ENCODE data around the gene SMYD3. TPM values are rescaled to one million over a fixed set of nuclear protein-coding genes. Genes with fewer than 3 reads are reported as not detected.

Gene SMYD3
- total RNA-seq, 1 donor, result 171 TPM

DNA sequence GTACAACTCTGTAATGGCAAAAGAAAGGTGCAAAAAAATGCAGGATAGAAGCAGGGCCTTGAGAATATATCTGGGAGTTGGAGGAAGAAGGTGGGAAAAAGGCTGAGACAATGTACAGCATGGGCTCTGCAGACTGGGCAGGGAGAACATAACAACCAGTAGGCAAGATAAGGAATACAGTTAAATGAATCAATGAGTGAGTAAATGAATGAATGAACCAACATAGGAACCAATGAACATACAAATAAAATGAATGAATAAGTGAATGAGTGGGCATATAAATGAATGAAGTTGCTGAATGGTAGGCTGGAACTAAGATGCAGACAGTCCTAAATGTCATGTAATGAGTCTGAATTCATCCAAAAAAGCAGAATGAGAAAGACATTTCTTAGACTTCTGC lies 370.6 kb downstream of the SMYD3 start:
- H3K36me3 ChIP-seq (ENCODE audit: insufficient read depth, low read length), result no peaks in the 10 kb centered on the region
- H3K79me2 ChIP-seq (ENCODE audit: insufficient read depth, low read length), result no peaks in the 10 kb centered on the region
- H3K4me3 ChIP-seq (ENCODE audit: insufficient read depth, low read length), result no peak overlapping the region
- TF ChIP-seq CTCF (IDR thresholded peaks at IDR 0.05; ENCODE audit: extremely low read depth, low read depth, low read length), result no peak
- no peak overlapping the region for H3K4me2 ChIP-seq (ENCODE audit: insufficient read depth, low read length)
- no peaks in the 10 kb centered on the region for H3K9me3 ChIP-seq (ENCODE audit: low read depth, low read length)
- H3K4me1 ChIP-seq (ENCODE audit: insufficient read depth, low read length), result peaks cover 23% of the 10 kb centered on the region
- no peaks in the 10 kb centered on the region for H3K27me3 ChIP-seq (ENCODE audit: insufficient read depth, low read length)
- H3K27ac ChIP-seq (ENCODE audit: low read depth, low read length), result no peak overlapping the region
- no peak for DNase-seq (ENCODE audit: insufficient read length, low spot score, missing footprints)
- H4K20me1 ChIP-seq (ENCODE audit: insufficient read depth, low read length), result no peaks in the 10 kb centered on the region
- no peak overlapping the region for H2AFZ ChIP-seq (ENCODE audit: low read length)

GRCh38 chr1:246134789-246135188 lies 372.3 kb downstream of the SMYD3 start:
- no peaks in the 10 kb centered on the region for H3K9me3 ChIP-seq (ENCODE audit: low read depth, low read length)
- H2AFZ ChIP-seq (ENCODE audit: low read length), result no peak overlapping the region
- TF ChIP-seq CTCF (IDR thresholded peaks at IDR 0.05; ENCODE audit: extremely low read depth, low read depth, low read length), result no peak
- H3K27me3 ChIP-seq (ENCODE audit: insufficient read depth, low read length), result no peaks in the 10 kb centered on the region
- H3K4me3 ChIP-seq (ENCODE audit: insufficient read depth, low read length), result no peak overlapping the region
- no peak for DNase-seq (ENCODE audit: insufficient read length, low spot score, missing footprints)
- no peak overlapping the region for H3K4me2 ChIP-seq (ENCODE audit: insufficient read depth, low read length)
- H3K36me3 ChIP-seq (ENCODE audit: insufficient read depth, low read length), result no peaks in the 10 kb centered on the region
- no peak overlapping the region for H3K27ac ChIP-seq (ENCODE audit: low read depth, low read length)
- H4K20me1 ChIP-seq (ENCODE audit: insufficient read depth, low read length), result no peaks in the 10 kb centered on the region
- H3K79me2 ChIP-seq (ENCODE audit: insufficient read depth, low read length), result no peaks in the 10 kb centered on the region
- peaks cover 7% of the 10 kb centered on the region for H3K4me1 ChIP-seq (ENCODE audit: insufficient read depth, low read length)

DNA sequence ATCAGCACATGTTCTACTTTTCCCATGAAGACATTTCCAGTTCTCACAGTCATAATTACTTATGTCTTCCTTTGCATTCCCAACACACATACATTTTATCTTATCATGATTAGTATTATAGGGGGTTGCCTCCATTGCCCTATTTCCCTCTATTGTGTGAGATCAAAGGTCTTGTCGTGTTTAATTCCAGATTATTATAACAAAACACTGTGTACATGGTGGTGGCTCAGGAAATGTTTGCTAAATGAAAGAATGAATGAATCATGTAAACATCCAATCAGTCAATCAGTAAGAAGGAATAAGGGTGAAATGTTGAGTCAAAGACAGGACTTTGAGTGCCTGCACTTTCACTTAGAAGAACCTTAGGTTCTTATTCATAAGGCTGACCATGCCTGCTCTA lies 376.0 kb downstream of the SMYD3 start:
- no peak overlapping the region for H3K4me2 ChIP-seq (ENCODE audit: insufficient read depth, low read length)
- H3K4me3 ChIP-seq (ENCODE audit: insufficient read depth, low read length), result no peak overlapping the region
- H3K27me3 ChIP-seq (ENCODE audit: insufficient read depth, low read length), result no peaks in the 10 kb centered on the region
- no peaks in the 10 kb centered on the region for H3K36me3 ChIP-seq (ENCODE audit: insufficient read depth, low read length)
- DNase-seq (ENCODE audit: insufficient read length, low spot score, missing footprints), result no peak
- TF ChIP-seq CTCF (IDR thresholded peaks at IDR 0.05; ENCODE audit: extremely low read depth, low read depth, low read length), result no peak
- no peak overlapping the region for H2AFZ ChIP-seq (ENCODE audit: low read length)
- no peak overlapping the region for H3K27ac ChIP-seq (ENCODE audit: low read depth, low read length)
- no peaks in the 10 kb centered on the region for H3K4me1 ChIP-seq (ENCODE audit: insufficient read depth, low read length)
- no peaks in the 10 kb centered on the region for H3K9me3 ChIP-seq (ENCODE audit: low read depth, low read length)
- no peaks in the 10 kb centered on the region for H4K20me1 ChIP-seq (ENCODE audit: insufficient read depth, low read length)
- H3K79me2 ChIP-seq (ENCODE audit: insufficient read depth, low read length), result no peaks in the 10 kb centered on the region

- H3K9me3 ChIP-seq (ENCODE audit: low read depth, low read length), result no peaks in the 10 kb centered on the region
- H3K36me3 ChIP-seq (ENCODE audit: insufficient read depth, low read length), result no peaks in the 10 kb centered on the region
- H3K27me3 ChIP-seq (ENCODE audit: insufficient read depth, low read length), result no peaks in the 10 kb centered on the region
- no peaks in the 10 kb centered on the region for H3K79me2 ChIP-seq (ENCODE audit: insufficient read depth, low read length)
- no peak overlapping the region for H3K4me2 ChIP-seq (ENCODE audit: insufficient read depth, low read length)
- no peak overlapping the region for H2AFZ ChIP-seq (ENCODE audit: low read length)
- TF ChIP-seq CTCF (IDR thresholded peaks at IDR 0.05; ENCODE audit: extremely low read depth, low read depth, low read length), result no peak
- no peak overlapping the region for H3K27ac ChIP-seq (ENCODE audit: low read depth, low read length)
- H3K4me3 ChIP-seq (ENCODE audit: insufficient read depth, low read length), result no peak overlapping the region
- DNase-seq (ENCODE audit: insufficient read length, low spot score, missing footprints), result no peak
- H3K4me1 ChIP-seq (ENCODE audit: insufficient read depth, low read length), result no peaks in the 10 kb centered on the region
- no peaks in the 10 kb centered on the region for H4K20me1 ChIP-seq (ENCODE audit: insufficient read depth, low read length)
These were observed 378.5 kb downstream of the SMYD3 start for GRCh38 chr1:246128494-246129069.
